WI38 (cell line): ENCODE measurements around the gene LDLRAP1.

Experiments used
- H3K4me3 ChIP-seq: 2 replicates; pipeline ENCODE4 v1.5.1; 2011; ENCODE audit warnings: low read depth, mild to moderate bottlenecking, control low read depth, low read length
- TF ChIP-seq, protein P1 (sequence below): IDR thresholded peaks from 2 replicates; pipeline ENCODE4 v1.5.1; 2012; ENCODE audit warnings: low read depth, mild to moderate bottlenecking, control low read depth, low read length

LDLRAP1 gene

DNA sequence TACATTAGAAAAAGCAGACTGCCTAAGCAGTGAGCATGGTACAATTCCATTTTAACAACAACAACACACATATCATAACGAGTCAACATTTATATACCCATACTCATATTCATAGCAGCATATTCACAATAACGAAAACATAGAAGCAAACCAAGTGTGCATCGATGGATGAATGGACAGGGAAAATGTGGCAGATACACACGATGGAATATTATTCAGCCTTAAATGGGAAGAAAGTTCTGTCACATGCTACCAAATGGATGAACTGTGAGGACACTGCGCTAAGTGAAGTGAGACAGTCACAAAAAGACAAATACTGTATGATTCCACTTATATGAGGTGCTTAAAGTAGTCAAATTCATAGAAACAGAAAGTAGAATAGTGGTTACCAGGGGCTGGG, 63.7 kb downstream of the LDLRAP1 start:
- H3K4me3 ChIP-seq: no peak overlapping the region

DNA sequence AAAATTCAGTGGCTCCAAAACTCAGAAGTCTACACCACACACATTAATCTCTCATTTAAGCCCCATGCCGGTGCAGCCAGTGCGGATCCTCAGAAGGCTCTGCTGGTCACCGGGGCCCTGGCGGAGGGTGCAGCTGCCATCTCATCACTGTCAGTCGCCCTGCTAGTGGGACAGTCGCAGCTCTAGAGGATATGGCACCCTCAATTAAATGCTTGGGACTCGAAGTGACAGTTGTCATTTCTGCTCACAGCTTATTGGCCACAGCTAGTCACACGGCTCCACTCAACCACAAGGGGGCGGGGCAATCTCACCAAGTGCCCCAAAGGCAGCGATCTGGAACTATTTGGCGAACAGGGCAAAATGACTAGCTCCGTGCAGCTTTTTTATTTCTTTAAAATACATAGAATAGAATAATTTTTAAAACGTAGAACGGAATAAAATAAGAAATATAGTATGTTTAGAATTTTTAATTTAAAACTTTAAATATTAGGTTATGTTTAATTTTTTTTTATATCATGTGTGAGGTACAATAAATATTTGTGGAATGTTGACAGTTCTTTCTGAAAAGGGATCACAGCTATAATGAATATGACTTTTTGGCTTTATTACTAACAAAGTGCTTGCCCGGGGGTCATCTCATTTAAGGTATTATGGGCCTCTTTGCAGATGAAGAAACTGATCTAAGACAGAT, 65.2 kb downstream of the LDLRAP1 start:
- H3K4me3 ChIP-seq: peak overlapping the region; percentile 43
- TF ChIP-seq, protein P1, sequence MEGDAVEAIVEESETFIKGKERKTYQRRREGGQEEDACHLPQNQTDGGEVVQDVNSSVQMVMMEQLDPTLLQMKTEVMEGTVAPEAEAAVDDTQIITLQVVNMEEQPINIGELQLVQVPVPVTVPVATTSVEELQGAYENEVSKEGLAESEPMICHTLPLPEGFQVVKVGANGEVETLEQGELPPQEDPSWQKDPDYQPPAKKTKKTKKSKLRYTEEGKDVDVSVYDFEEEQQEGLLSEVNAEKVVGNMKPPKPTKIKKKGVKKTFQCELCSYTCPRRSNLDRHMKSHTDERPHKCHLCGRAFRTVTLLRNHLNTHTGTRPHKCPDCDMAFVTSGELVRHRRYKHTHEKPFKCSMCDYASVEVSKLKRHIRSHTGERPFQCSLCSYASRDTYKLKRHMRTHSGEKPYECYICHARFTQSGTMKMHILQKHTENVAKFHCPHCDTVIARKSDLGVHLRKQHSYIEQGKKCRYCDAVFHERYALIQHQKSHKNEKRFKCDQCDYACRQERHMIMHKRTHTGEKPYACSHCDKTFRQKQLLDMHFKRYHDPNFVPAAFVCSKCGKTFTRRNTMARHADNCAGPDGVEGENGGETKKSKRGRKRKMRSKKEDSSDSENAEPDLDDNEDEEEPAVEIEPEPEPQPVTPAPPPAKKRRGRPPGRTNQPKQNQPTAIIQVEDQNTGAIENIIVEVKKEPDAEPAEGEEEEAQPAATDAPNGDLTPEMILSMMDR: peak; percentile 54

More for the DNA sequence above, 63.7 kb downstream of the LDLRAP1 start:
- TF ChIP-seq, protein P1: no peak

DNA sequence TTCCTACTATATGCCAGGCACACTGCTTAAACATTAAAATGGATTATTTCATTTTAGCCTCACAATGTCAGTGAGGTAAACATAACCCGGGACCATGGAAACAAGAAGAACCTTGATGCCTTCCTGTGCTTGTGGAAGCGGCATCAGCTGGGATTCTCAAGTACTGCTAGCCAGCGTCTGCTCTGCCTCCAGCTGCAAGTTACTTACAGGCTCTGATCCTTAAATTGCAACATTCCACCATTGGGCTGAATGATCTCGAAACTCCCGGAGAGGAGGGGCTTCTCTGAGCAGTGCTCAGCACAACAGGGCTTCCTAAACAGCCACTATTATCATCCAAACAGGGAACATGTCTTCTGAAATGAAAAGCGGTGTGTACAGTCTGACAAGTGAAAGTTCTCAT, 66.5 kb downstream of the LDLRAP1 start:
- TF ChIP-seq, protein P1: no peak
- H3K4me3 ChIP-seq: no peak overlapping the region

DNA sequence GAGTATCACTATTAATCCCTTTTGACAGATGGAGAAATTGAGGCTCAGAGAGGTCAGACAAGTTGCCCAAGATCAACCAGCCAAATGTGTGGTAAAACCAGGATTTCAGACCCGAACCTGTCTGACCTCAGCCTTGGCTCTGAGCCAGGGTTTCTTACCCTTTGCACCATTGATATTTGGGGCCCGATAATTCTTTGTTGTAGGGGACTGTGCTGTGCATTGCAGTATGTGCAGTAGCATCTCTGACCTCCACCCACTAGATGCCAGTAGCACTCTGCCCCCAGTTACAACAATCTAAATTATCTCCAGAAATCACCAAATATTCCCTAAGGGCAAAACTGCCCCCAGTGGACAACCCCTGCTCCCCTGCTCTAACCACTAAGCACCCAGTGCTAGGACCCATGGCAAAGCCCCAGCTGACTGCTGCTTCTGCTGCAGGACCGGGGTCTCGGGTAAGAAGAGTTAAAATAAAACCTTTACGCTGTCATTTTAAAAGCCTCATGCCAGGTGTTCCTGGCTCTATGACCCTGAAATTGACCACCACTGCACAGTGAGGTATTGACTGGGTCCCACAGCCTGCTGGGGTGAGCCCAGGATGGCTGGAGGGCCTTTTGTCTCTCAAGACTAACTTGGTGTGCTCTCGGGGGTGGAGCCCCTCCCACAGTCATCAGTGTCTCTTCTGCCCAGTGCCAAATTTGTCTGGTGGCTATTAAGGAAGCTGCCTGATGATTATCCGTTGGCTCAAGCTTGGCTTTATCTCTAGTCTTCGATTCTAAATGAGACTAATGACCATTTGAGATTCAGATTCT, 67.6 kb downstream of the LDLRAP1 start:
- no peak overlapping the region for H3K4me3 ChIP-seq
- TF ChIP-seq, protein P1: peak; percentile 48

DNA sequence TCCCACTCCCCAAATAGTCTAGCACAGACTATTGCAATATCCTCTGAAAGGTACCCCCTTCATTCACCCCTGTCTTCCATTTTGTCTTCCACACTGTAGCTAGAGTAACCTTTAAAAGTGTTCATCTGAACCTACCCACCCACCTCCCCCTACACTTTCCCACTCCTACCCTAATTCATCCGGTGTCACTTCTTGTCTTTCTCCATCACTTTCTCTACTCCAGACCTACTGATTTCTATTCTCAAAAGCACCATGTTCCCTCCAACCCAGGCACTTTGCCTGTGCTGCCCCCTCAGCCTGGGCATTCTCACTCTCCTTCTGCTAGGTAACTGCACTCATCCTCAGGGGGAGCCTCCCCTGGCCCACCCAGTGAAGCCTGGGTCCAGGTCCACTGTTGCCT, 68.4 kb downstream of the LDLRAP1 start:
- H3K4me3 ChIP-seq: no peak overlapping the region
- TF ChIP-seq, protein P1: no peak

DNA sequence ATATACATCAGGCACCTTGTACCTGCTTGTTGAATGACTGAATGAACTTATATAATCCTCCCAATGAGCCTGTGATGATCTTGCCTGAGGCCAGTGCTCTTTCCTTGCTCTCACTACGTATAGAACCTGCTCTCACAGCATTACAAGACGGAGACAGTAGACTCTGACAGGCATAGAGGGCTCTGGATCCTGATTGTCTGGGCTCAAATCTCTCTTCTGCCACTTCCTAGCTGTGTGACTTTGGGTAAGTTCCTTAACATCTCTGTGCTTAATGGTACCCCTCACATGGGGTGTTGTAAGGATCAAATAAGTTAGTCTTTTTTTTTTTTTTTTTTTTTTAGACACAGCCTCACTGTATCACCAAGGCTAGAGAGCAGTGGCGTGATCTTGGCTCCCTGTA, 69.0 kb downstream of the LDLRAP1 start:
- no peak overlapping the region for H3K4me3 ChIP-seq
- TF ChIP-seq, protein P1: no peak

DNA sequence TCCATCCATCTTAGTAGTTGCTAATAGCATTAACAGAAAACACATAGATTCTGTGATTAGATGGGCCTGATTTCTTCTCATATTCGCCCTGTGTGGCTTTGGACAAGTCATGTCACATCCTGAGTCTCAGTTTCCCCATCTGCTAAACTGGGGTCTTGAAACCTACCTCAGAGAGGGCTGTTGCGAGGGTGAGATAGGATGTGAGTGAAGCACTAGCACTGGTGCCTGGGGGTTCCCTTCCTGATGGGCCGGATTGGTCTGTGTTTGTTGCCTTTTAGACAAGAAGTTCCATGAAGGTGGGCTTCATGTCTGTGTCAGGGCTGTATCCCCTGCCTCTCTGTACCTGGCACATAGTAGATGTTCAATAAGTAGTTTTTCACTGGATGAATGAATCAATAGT, 69.7 kb downstream of the LDLRAP1 start:
- TF ChIP-seq, protein P1: no peak
- H3K4me3 ChIP-seq: no peak overlapping the region
